ENCODE measurements around the gene MRPS17.

DNA sequence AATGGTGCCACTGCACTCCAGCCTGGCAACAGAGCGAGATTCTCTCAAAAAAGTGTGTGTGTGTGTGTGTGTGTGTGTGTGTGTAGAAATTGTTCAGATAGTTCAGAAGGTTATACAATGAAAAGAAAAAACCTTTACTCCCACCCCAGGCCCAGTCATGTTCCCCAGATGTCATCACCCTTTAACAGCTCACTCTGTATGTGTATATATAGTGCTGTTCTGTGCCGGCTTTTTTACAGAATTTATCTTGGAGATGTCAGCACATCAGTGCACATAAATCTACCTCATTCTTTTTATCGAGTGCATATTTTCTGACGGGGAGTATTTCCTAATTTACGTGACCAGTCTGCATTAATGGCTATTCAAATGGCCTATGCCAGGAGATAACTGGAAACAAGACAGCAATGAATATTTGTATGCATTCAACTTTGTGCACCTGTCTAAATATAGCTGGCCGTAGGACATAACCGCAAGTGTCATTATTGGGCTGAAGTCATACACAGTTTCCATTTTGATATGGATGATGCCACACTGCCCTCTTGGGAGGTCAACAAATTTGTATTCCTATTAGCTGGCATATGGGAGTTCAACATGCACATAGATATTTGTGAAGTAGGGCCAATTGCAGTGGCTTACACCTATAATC is 24.4 kb downstream of the MRPS17 start:
- TF ChIP-seq POLR2A (IDR thresholded peaks at IDR 0.05): peak in 1 of 2 donors; percentile 16
- TF ChIP-seq, protein P1, sequence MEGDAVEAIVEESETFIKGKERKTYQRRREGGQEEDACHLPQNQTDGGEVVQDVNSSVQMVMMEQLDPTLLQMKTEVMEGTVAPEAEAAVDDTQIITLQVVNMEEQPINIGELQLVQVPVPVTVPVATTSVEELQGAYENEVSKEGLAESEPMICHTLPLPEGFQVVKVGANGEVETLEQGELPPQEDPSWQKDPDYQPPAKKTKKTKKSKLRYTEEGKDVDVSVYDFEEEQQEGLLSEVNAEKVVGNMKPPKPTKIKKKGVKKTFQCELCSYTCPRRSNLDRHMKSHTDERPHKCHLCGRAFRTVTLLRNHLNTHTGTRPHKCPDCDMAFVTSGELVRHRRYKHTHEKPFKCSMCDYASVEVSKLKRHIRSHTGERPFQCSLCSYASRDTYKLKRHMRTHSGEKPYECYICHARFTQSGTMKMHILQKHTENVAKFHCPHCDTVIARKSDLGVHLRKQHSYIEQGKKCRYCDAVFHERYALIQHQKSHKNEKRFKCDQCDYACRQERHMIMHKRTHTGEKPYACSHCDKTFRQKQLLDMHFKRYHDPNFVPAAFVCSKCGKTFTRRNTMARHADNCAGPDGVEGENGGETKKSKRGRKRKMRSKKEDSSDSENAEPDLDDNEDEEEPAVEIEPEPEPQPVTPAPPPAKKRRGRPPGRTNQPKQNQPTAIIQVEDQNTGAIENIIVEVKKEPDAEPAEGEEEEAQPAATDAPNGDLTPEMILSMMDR (IDR thresholded peaks at IDR 0.05 in 4 of 5, conservative IDR thresholded peaks at IDR 0.05 in 1 of 5): no peak
